ENCODE measurements around the gene CYFIP1. TPM values are rescaled to one million over a fixed set of nuclear protein-coding genes. Genes with fewer than 3 reads are reported as not detected.

Gene CYFIP1
- total RNA-seq, 4 donors from 2014 or later: 88.0 to 92.5 (median 90.1) TPM

Other genes starting within 250 kb of the CYFIP1 start
- gene NIPA1, start 193.7 kb downstream of the CYFIP1 start, total RNA-seq: 1 to 10 TPM; 5.1 to 7.8 (median 7.8) TPM
- gene NIPA2, start 141.7 kb downstream of the CYFIP1 start, total RNA-seq: 10 to 100 TPM; 32.3 to 68.0 (median 55.1) TPM
- gene TUBGCP5, start 59.2 kb upstream of the CYFIP1 start, total RNA-seq: 10 to 100 TPM; 10.6 to 33.6 (median 20.0) TPM
- gene GOLGA6L1, start 156.5 kb upstream of the CYFIP1 start, total RNA-seq: not detected